GM18868 (cell line): Measurements from ENCODE around the gene DIRAS1.

Source experiments
- ATAC-seq: cut with Tn5 transposase; IDR thresholded peaks from one replicate; pipeline ENCODE4 v1.9.1; 2021; ENCODE audit warnings: mild to moderate bottlenecking, moderate library complexity; ENCODE audit not compliant: unreplicated experiment

DIRAS1 gene

GRCh38 chr19:2728783-2729387 lies 7.7 kb upstream of the DIRAS1 start:
- no peak for ATAC-seq

GRCh38 chr19:2727640-2727944 lies 6.4 kb upstream of the DIRAS1 start:
- no peak for ATAC-seq

DNA sequence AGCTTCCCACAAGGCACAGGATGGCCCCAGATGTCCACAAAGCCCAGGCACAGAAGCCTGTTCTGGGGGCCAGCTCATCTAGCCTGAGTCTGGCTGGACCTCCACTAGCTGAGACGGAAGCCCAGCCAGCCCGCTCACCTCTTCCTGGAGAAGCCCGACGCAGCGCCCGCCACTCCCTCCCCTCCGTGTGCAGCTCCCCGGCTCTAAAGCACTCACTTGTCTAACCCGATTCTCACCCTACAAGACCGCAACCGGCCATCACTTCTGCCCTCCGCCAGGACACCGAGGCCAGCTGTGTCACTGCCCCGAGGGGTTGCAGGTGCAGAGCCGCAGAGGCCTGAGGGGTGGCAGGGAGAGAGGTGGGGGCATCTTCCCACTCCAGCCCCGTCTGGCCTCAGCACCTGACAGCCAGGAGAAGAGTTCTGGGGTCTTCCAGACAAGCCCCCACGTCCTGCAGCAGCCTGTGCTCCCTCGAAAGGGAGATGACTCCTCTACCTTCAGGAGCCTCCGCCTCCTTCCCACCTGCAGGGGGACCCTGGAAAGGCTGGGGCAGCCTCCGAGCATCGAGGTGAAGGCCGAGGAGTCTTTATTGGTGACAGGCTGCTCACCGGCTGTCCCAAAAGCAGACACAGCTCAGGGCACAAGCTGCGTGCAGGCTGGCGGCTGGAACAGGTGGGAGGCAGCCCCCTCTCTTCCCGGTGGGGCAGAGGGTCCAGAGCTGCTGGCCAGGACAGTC lies 5.9 kb upstream of the DIRAS1 start:
- no peak for ATAC-seq

DNA sequence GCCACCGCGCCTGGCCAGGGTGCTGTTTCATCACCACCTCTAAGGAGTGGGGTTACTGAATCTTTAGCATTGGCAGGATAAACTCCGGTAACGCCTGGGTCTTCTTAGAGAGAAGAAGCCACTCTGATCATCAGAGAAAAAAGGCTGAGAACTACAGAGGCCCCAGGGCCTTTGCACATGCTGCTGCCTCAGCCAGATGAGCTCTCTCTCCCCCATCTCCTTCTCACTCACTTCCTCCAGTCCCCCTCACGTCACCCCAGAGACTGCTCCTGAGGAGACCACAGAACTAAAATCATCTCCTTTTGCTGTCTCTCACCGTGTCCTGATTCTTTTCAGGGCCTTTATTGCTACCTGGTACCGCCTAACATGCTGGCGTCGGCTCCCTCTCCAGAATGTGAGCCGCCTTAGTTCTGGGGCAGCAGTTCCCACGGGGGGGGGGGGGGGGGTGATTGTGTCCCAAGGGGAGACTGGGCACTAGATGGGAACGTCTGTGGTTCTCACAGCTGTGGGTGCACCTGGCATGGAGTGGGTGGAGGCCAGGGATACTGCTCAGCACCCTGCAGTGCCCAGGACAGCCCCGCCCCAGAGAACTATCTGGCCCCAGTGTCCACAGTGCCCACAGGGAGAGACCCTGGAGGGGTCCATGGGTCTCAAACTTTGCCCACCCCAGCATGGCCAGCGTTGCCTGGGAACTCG lies 5.1 kb upstream of the DIRAS1 start:
- no peak for ATAC-seq

GRCh38 chr19:2724148-2724557 lies 3.0 kb upstream of the DIRAS1 start:
- no peak for ATAC-seq

- no peak for ATAC-seq
These were observed 2.6 kb upstream of the DIRAS1 start for GRCh38 chr19:2723747-2724146.

GRCh38 chr19:2723345-2723715 lies 2.2 kb upstream of the DIRAS1 start:
- no peak for ATAC-seq

DNA sequence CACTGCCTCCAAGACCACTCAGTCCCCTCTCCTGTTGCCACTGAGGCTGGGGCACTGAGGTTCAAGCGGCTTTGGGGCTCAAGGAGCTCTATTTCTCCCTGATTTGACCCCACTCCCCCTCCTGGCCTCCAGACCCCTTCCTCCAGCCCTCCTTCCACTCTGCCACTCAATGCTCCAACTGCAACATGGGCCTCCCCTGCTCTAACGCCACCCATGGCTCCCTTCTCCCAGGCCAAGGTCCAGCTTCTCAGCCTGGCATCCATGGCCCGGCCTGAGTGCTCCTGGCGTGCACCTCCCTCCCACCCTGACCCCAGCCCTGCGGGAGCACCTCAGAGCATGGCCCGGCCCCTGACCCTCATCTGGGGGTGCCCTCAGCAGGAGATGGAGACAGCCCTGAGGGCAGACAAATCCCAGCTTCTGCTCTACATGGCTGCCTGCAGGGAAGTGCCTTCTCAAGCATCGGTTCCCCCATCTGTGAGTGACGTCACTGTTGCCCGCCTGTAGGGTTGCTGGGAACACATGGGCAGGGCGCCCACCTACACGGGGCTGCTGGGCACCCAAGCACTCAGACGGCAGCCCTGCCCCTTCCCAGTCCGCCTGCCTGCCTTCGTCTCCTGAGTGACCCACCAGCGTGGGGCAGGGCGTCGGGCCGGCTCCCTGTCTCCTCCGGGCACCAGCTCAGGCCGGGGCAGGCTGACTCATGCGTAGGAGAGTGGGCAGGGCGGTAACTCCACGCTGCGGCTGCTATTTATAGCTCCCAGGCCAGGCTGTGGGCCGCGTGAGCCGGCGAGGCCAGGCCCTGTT lies 1.6 kb upstream of the DIRAS1 start:
- no peak for ATAC-seq

GRCh38 chr19:2721570-2722540 lies 683 bp upstream of the DIRAS1 start:
- no peak for ATAC-seq

DNA sequence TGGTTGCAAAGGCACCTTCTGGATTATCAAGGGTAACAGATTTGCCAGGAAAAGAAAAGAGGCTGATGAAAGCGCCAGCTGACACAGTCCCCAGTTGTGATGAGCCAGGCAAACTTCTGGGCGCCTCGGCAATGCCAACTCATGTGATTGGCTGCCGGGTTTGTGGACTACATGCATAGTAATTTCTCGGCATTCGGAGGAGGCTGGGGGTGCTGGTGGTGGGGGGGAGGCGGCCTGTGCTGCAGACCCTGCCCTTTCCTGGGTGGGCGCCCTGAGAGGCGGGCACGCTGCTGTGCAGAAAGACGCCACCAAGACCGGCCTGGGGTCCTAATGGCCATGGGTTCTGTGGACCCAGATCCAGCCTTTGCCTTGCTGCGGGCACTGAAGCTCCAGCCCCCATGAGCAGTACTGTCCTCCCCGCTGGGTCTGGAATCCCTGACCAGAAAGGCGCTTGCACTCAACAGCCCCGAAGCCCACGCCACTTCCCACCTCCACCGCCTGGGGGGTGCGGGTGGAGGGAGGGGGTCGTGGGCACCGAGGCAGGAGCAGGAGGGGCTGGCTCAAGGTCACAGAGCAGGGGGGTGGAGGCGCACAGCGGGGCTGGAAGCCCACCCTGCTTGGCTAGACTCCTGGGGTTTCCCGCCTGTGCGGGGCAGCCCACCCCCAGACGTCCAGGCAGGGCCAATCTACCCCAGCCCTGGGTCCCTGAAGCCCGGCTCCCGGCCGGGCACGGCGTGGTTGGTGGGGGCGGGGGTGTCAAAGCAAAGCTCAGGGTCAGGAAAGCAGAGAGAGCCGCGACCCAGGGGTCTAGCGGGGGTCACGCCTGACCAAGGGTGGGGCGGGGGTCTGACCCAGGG lies 1.0 kb downstream of the DIRAS1 start:
- no peak for ATAC-seq

GRCh38 chr19:2719232-2719735 lies 1.9 kb downstream of the DIRAS1 start:
- no peak for ATAC-seq

DNA sequence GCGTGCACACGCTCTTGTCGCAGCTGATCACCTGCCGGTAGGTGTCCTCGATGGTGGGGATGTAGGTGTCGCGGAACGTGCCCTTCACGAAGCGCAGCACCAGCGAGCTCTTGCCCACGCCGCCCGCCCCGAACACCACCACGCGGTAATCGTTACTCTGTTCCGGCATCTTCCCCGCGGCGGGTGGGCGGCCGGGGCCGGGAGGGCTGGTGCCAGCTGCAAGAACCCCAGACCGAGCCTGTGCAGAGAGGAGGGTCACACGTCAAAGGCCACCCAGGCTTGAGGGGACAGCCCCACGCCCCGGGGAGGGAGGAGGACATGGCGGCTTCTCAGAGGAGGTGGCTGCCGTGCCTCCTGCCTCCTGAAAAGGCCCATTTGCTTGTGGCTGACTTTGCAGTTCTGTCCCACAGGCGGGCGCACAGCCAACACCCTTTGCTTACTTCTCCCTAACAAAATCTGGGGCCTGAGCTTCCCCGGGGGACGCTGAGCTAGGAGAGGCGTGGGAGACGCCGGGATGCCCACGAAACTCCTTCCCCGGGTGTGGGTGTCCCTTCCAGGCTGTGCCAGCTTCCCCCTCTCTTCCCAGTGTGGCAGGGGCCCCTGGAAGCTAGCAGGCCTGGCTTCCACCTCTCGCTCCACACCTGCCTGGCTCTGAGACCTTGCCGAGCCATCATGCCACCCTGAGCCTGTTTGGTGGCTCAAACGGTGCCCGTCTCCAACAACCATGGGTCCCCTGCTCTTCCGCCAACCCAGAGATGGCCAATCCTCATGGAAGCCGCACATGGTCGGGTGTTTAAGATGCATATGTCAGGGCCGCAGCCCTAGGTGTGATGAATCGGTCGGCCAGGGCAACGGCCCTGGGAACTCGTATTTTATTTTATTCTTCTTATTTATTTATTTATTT lies 3.3 kb downstream of the DIRAS1 start:
- ATAC-seq, result no peak

GRCh38 chr19:2716722-2717637 lies 4.2 kb downstream of the DIRAS1 start:
- no peak for ATAC-seq

DNA sequence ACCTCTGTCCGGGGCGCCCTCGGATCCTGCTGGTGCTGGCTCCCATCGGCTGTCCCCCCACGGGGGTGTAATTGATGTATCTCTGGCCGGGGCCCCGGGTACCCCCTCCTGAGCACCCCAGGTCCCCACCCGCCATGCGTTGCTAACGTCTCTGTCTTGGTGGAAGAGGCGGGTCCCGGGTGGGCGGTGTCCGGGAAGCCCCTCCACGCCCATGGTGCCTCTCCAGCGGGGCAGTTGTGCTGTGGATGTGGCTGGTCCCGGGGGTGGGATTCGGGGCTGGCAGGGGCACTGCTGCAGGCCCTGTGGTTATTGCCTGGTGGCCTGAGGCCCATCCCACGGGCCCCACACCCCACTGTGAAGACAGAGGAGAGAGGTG lies 4.9 kb downstream of the DIRAS1 start:
- ATAC-seq, result no peak

DNA sequence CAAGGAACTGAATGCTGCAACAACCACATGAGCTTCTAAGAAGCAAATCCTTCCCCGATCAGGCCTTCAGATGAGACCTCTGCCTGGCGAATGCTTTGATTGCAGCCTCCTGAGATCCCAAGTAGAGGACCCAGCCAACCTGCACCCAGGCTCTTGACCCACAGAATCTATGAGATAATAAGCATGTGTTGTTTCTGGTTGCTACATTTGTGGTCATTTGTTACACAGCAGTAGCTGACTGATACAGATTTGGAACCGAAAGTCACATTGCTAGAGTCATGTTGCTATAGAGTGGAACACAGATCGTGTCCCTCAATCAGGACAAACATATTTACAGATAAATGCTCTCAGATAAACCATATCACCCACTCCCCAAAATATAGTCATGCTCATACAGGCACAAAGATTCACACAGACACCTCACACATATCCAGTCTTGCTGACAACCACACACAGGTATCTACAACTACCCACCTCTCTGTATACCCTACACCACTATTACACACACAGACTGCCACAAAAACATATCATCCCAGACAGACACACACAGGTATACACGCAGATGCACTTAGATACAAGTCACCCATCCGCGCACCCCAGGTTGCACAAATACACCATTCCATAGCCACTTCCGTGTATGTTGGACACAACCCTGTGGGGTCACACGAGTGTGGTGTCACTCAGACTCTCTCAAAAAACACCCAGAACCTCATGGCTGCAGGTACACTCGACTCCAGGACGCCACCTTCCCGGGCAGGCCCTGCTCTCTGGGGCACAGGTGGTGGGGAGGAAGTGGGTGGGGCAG lies 5.5 kb downstream of the DIRAS1 start:
- ATAC-seq, result no peak

- ATAC-seq, result no peak
These were observed 6.5 kb downstream of the DIRAS1 start for GRCh38 chr19:2714531-2715269.
